ENCODE results near the gene EPHA6. TPM values are rescaled to one million over a fixed set of nuclear protein-coding genes. Genes with fewer than 3 reads are reported as not detected.

EPHA6 gene
- total and polyA plus RNA-seq, 2 donors (not counting 1 experiment from before 2014, with no cell fraction given), result not detected

DNA sequence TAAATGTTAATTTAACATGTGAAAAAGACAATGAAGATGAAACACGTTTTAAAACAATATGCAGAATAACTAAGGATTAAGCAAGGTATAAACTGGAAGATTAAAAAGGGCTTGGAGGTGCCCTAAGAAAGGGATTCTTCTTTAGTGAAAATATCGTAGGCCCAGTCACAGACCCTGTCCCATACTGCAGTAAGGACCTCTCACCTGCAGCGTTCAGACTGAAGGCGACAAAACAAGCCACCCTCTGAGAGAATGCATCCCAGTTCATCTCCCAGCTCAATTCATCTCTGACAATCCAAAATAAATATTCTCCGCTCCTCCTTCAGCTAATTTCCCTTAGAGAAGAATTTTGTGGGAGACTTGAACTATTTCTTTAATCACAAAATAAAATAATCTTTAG lies 847.9 kb downstream of the EPHA6 start:
- no peaks in the 10 kb centered on the region for H3K36me3 ChIP-seq (replicated peaks in 1 of 2; ENCODE audit: control extremely low read depth in 1 of 2, control insufficient read depth in 1 of 2, extremely low read depth in 1 of 2, insufficient read depth in 2 of 2, low read length in 1 of 2)
- H3K27me3 ChIP-seq (replicated peaks in 1 of 4; ENCODE audit: control extremely low read depth in 1 of 4, control insufficient read depth in 3 of 4, insufficient read depth in 4 of 4, low read length in 3 of 4), result no peaks in the 10 kb centered on the region
- no peaks in the 10 kb centered on the region for H4K20me1 ChIP-seq (ENCODE audit: control insufficient read depth, insufficient read depth, low read length, poor library complexity, severe bottlenecking)
- WGBS (ENCODE audit: insufficient coverage), result 100% methylated on average over 3 of the region's 5 CpGs
- no peaks in the 10 kb centered on the region for H3K4me1 Mint-ChIP-seq
- DNase-seq, result no peak
- H3K4me3 ChIP-seq (ENCODE audit: control extremely low read depth in 1 of 5, extremely low read depth in 1 of 5, insufficient read depth in 1 of 5, low read depth in 2 of 5, low read length in 4 of 5), result no peak overlapping the region
- intact Hi-C loops (cut with micrococcal nuclease), result no loop called here
- no peaks in the 10 kb centered on the region for H3K9me3 ChIP-seq (ENCODE audit: control extremely low read depth in 1 of 3, control insufficient read depth in 2 of 3, insufficient read depth in 1 of 3, low read length in 2 of 3)
- H3K27me3 Mint-ChIP-seq, result no peaks in the 10 kb centered on the region
- CTCF ChIA-PET, result no interaction called here
- H3K4me3 Mint-ChIP-seq, result no peak overlapping the region
- H3K9me3 Mint-ChIP-seq (ENCODE audit: insufficient read depth), result no peaks in the 10 kb centered on the region
- H3K27ac ChIP-seq (ENCODE audit: low read length in 2 of 2), result no peak overlapping the region
- H3K79me2 ChIP-seq (ENCODE audit: control insufficient read depth, insufficient read depth, low read length), result no peaks in the 10 kb centered on the region
- H3K4me2 ChIP-seq (replicated peaks; ENCODE audit: low read depth, low read length, poor library complexity, severe bottlenecking), result no peak overlapping the region
- POLR2A ChIA-PET, result no interaction called here
- H3K4me1 ChIP-seq (ENCODE audit: control insufficient read depth in 2 of 2, insufficient read depth in 2 of 2, low read length in 2 of 2), result no peaks in the 10 kb centered on the region
- H3K27ac Mint-ChIP-seq, result no peak overlapping the region
- TF ChIP-seq CTCF (IDR thresholded peaks at IDR 0.05), result no peak
- TF ChIP-seq EZH2 (IDR thresholded peaks at IDR 0.05; ENCODE audit: borderline replicate concordance, insufficient read depth, low read depth, low read length, poor library complexity, severe bottlenecking), result no peak
- no peak overlapping the region for H3K9ac ChIP-seq (ENCODE audit: low read length)
- H2AFZ ChIP-seq (ENCODE audit: insufficient read depth, low read depth, low read length, poor library complexity, severe bottlenecking), result no peak overlapping the region
- ATAC-seq (ENCODE audit: low read depth), result no peak

- Histone ChIP-seq H3K4me3 (ENCODE audit: control extremely low read depth in 1 of 5, extremely low read depth in 1 of 5, insufficient read depth in 1 of 5, low read depth in 2 of 5, low read length in 4 of 5) (no peak overlapping the region), H3K27ac (ENCODE audit: low read length in 2 of 2) (no peak overlapping the region), H3K9me3 (ENCODE audit: control extremely low read depth in 1 of 3, control insufficient read depth in 2 of 3, insufficient read depth in 1 of 3, low read length in 2 of 3) (no peaks in the 10 kb centered on the region), H2AFZ (ENCODE audit: insufficient read depth, low read depth, low read length, poor library complexity, severe bottlenecking) (no peak overlapping the region), H4K20me1 (ENCODE audit: control insufficient read depth, insufficient read depth, low read length, poor library complexity, severe bottlenecking) (no peaks in the 10 kb centered on the region), H3K79me2 (ENCODE audit: control insufficient read depth, insufficient read depth, low read length) (no peaks in the 10 kb centered on the region), H3K27me3 (replicated peaks in 1 of 4; ENCODE audit: control extremely low read depth in 1 of 4, control insufficient read depth in 3 of 4, insufficient read depth in 4 of 4, low read length in 3 of 4) (no peaks in the 10 kb centered on the region), H3K4me2 (replicated peaks; ENCODE audit: low read depth, low read length, poor library complexity, severe bottlenecking) (no peak overlapping the region), H3K4me1 (ENCODE audit: control insufficient read depth in 2 of 2, insufficient read depth in 2 of 2, low read length in 2 of 2) (no peaks in the 10 kb centered on the region), H3K36me3 (replicated peaks in 1 of 2; ENCODE audit: control extremely low read depth in 1 of 2, control insufficient read depth in 1 of 2, extremely low read depth in 1 of 2, insufficient read depth in 2 of 2, low read length in 1 of 2) (no peaks in the 10 kb centered on the region), H3K9ac (ENCODE audit: low read length) (no peak overlapping the region)
- DNase-seq (no peak), ATAC-seq (ENCODE audit: low read depth) (no peak)
- intact Hi-C loops (cut with micrococcal nuclease), result no loop called here
- Mint-ChIP-seq H3K4me1 (no peaks in the 10 kb centered on the region), H3K27me3 (no peaks in the 10 kb centered on the region), H3K4me3 (no peak overlapping the region), H3K27ac (no peak overlapping the region), H3K9me3 (ENCODE audit: insufficient read depth) (no peaks in the 10 kb centered on the region)
- 94% methylated on average over 2 of the region's 3 CpGs for WGBS (ENCODE audit: insufficient coverage)
- TF ChIP-seq CTCF (IDR thresholded peaks at IDR 0.05) (no peak), EZH2 (IDR thresholded peaks at IDR 0.05; ENCODE audit: borderline replicate concordance, insufficient read depth, low read depth, low read length, poor library complexity, severe bottlenecking) (no peak)
- POLR2A ChIA-PET, result no interaction called here
- CTCF ChIA-PET, result no interaction called here
Observed at GRCh38 chr3:97662762-97663161, 848.4 kb downstream of the EPHA6 start.

Measured in B cell (primary cell).